A673 (cell line): ENCODE data around the gene SLU7.

Experiments used
- EZH2 ChIP-seq: fragments of 200-600 bp; sonication (generic); IDR thresholded peaks from 2 replicates; pipeline ENCODE4 v1.6.1; 2017; ENCODE audit warnings: borderline replicate concordance, low read depth, mild to moderate bottlenecking, mixed read lengths, antibody characterized with exemption, low read length; ENCODE audit not compliant: poor library complexity, severe bottlenecking
- TF ChIP-seq, protein P1 (sequence below): fragments of 300-800, 200-600 bp; sonication (generic); conservative IDR thresholded peaks from 2 replicates; pipeline ENCODE4 v1.5.1; 2017; ENCODE audit warnings: low read depth, mild to moderate bottlenecking, antibody characterized with exemption, low read length, moderate library complexity, mixed read lengths

DNA sequence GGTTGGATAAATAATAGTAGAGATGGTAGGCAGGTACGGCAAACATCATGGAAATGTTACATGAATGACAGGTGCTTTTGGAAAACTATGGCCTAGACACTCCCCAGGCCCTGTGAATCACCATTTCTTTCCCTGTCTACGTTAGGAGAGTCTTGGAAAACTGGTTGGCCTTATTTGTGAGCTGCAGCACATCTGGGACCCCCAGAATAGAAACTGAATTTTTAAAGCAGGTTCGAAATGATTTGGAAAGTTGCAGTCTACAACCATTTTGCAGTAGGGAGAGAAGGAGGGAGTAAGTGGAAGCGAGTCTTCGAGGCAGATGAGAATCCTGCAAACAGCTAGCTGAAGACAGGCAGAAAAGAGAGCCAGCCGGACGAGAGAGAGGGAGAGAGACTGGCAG lies 61.5 kb downstream of the SLU7 start:
- TF ChIP-seq, protein P1, sequence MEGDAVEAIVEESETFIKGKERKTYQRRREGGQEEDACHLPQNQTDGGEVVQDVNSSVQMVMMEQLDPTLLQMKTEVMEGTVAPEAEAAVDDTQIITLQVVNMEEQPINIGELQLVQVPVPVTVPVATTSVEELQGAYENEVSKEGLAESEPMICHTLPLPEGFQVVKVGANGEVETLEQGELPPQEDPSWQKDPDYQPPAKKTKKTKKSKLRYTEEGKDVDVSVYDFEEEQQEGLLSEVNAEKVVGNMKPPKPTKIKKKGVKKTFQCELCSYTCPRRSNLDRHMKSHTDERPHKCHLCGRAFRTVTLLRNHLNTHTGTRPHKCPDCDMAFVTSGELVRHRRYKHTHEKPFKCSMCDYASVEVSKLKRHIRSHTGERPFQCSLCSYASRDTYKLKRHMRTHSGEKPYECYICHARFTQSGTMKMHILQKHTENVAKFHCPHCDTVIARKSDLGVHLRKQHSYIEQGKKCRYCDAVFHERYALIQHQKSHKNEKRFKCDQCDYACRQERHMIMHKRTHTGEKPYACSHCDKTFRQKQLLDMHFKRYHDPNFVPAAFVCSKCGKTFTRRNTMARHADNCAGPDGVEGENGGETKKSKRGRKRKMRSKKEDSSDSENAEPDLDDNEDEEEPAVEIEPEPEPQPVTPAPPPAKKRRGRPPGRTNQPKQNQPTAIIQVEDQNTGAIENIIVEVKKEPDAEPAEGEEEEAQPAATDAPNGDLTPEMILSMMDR, result no peak
- no peak for TF ChIP-seq EZH2
